PC-9 (cell line): ENCODE results near the gene PIK3R1.

Experiments
- EZH2 ChIP-seq: fragments of 200-600 bp; sonication (generic); IDR thresholded peaks from 2 replicates; pipeline ENCODE4 v1.8.0; 2017; ENCODE audit warnings: antibody characterized with exemption, low read depth
- TF ChIP-seq, protein P1 (sequence below): fragments of 200-600 bp; sonication (generic); conservative IDR thresholded peaks from 2 replicates; pipeline ENCODE4 v1.6.1; 2017; ENCODE audit warnings: mixed run types, antibody characterized with exemption, mild to moderate bottlenecking, moderate library complexity

- TF ChIP-seq, protein P1, sequence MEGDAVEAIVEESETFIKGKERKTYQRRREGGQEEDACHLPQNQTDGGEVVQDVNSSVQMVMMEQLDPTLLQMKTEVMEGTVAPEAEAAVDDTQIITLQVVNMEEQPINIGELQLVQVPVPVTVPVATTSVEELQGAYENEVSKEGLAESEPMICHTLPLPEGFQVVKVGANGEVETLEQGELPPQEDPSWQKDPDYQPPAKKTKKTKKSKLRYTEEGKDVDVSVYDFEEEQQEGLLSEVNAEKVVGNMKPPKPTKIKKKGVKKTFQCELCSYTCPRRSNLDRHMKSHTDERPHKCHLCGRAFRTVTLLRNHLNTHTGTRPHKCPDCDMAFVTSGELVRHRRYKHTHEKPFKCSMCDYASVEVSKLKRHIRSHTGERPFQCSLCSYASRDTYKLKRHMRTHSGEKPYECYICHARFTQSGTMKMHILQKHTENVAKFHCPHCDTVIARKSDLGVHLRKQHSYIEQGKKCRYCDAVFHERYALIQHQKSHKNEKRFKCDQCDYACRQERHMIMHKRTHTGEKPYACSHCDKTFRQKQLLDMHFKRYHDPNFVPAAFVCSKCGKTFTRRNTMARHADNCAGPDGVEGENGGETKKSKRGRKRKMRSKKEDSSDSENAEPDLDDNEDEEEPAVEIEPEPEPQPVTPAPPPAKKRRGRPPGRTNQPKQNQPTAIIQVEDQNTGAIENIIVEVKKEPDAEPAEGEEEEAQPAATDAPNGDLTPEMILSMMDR, result no peak
- no peak for TF ChIP-seq EZH2
Measured at GRCh38 chr5:68193481-68194036, 22.0 kb upstream of the PIK3R1 start.
